Measurements from ENCODE around the gene ZBTB16. TPM values are rescaled to one million over a fixed set of nuclear protein-coding genes. Genes with fewer than 3 reads are reported as not detected.
A peak's percentile ranks its signal among the peaks of the same experiment; 100 is the strongest.

ZBTB16 gene
- total and polyA plus RNA-seq, 10 donors: 1.5 to 85.6 (median 42.1) TPM

DNA sequence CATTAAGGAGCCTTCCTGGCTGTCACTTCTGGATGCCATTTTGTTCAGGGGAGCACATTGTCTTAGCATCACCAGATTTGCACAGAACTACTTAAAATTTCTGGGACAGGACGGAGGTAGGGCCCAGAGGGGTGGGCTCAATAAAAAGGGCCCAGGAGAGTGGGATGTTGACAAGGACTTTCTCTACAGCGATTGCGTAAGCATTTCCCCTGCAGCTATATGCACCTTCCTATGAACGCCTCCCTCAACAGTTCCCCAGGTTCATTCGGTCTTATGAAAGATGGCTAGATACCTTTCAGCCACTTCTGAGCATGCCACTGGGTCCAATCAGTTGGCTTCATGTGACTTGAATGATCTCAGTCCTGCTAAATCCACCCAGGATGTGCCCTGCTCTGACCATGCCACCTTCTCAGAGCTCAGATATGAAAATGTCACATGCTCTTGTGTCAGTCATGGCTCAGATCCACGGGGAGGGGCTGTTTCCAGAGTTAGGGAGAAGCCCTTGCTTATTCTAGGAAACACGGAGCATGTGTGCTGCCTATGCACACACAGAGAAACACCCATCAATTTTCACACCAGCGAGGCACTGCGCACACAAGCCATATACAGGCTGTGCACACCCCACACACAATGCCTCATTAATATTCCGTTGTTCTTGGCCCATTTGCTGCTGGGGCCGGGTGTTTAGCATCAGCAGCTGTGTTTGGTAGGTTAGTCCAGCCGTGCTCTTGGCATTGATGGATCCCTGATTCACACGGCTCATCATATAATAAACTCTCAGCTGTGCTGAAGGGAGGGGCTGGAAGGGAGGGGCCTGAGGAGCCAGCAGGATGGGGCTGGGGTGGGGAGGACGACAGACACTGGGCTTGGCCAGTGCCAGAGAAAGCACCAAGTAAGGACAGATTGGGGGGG, 184.2 kb downstream of the ZBTB16 start:
- no peaks in the 10 kb centered on the region for H3K4me1 ChIP-seq
- no peak overlapping the region for H3K27ac ChIP-seq
- intact Hi-C loops (cut with DNase I; ENCODE audit: low total_unique reads): no loop called here

DNA sequence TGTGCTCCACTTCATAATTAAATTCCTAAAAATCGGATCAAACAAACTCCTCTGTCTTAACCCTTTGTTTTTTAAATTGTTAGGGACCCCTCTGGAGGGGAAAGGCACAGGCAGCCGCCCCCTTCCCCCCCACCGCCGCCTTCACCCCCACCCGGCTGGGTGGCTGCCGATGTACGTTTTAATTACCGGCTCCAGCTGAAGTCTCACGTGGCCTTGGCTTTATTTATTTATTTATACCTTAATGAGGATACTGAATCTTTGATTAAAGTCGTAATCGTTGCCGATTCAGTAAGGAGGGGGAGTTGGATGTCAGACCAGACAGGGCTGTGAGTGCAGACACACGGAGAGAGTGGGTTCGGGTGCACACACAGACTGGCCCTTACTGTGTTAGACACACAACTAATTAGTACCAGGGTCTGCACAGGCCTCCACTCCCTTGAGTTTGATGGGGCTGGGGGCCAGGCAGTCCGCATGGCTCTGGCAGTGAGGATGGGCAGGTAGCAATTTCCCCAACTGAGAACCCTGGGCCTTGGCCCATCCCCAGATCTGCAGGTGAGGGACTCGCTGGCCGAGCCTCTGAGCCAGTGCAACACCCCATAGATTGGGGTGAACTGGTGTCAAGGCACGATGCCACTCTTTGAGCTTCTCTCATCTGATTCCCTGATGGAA, 185.3 kb downstream of the ZBTB16 start:
- intact Hi-C loops (cut with DNase I; ENCODE audit: low total_unique reads): no loop called here
- H3K27ac ChIP-seq: no peak overlapping the region
- peaks cover 0 to 95% (median 14%) of the 10 kb centered on the region in 6 donors for H3K36me3 ChIP-seq
- peak; percentile 64 for DNase-seq
- H3K9me3 ChIP-seq: no peaks in the 10 kb centered on the region
- no peak overlapping the region for H3K4me3 ChIP-seq
- WGBS, 5 donors: 86 to 94% (median 93%) methylated on average over 15 to 18 of the region's 18 CpGs
- TF ChIP-seq, protein P1, sequence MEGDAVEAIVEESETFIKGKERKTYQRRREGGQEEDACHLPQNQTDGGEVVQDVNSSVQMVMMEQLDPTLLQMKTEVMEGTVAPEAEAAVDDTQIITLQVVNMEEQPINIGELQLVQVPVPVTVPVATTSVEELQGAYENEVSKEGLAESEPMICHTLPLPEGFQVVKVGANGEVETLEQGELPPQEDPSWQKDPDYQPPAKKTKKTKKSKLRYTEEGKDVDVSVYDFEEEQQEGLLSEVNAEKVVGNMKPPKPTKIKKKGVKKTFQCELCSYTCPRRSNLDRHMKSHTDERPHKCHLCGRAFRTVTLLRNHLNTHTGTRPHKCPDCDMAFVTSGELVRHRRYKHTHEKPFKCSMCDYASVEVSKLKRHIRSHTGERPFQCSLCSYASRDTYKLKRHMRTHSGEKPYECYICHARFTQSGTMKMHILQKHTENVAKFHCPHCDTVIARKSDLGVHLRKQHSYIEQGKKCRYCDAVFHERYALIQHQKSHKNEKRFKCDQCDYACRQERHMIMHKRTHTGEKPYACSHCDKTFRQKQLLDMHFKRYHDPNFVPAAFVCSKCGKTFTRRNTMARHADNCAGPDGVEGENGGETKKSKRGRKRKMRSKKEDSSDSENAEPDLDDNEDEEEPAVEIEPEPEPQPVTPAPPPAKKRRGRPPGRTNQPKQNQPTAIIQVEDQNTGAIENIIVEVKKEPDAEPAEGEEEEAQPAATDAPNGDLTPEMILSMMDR (IDR thresholded peaks at IDR 0.05 in 8 of 11, conservative IDR thresholded peaks at IDR 0.05 in 3 of 11): no peak
- TF ChIP-seq POLR2A (IDR thresholded peaks at IDR 0.05): no peak
- TF ChIP-seq POLR2AphosphoS5 (IDR thresholded peaks at IDR 0.05): peak in 1 of 3 donors; percentile 11
- H3K4me1 ChIP-seq: no peaks in the 10 kb centered on the region
- no peaks in the 10 kb centered on the region for H3K27me3 ChIP-seq (replicated peaks in 1 of 7)

More for the DNA sequence above, 184.2 kb downstream of the ZBTB16 start:
- DNase-seq: no peak
- Histone ChIP-seq H3K36me3 (peaks cover 0 to 87% (median 14%) of the 10 kb centered on the region in 6 donors), H3K9me3 (no peaks in the 10 kb centered on the region), H3K27me3 (replicated peaks in 1 of 7) (no peaks in the 10 kb centered on the region), H3K4me3 (no peak overlapping the region)
- peak in 1 of 3 donors; percentile 19 for TF ChIP-seq POLR2AphosphoS5 (IDR thresholded peaks at IDR 0.05)
- TF ChIP-seq POLR2A (IDR thresholded peaks at IDR 0.05): no peak
- 70 to 86% (median 81%) methylated on average over 14 of the region's 14 CpGs for WGBS, 5 donors

DNA sequence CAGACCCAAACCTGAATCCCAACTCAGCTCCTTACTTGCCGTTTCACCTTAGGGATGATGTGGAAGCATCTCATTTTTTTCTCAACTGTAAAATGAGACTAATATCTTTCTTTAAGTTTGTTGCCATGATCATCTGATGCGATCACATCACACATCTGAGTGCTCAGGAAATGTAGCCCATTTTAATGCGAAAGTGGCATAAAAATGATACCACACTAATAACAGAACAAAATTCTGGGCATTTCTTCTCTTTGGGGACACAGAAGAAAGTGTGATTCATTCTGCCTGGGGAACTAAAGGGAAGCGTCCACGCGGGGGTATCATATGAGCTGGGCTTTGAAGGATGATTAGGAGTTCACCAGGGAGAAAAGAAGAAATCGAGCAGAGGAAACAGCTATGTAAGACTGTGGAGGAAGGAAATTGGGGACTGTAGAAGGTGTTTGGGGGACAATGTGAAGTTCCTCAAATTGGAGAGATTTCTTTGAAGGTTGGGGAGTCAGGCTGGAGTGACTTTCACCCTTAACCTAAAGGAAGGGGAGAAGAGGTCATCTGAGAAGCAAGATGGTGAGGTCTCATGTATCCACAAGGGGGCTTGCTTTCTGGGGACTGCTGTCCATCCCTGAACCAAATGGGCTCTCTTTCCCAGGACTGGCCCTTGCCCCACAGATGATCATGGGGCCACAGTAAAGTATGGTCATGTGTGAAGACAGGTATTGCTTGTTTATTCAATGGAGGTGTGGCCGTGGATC, 187.0 kb downstream of the ZBTB16 start:
- no peaks in the 10 kb centered on the region for H3K9me3 ChIP-seq
- no peak for DNase-seq
- no peaks in the 10 kb centered on the region for H3K4me1 ChIP-seq
- 86 to 94% (median 89%) methylated on average over 8 of the region's 8 CpGs for WGBS, 5 donors
- intact Hi-C loops (cut with DNase I; ENCODE audit: low total_unique reads): no loop called here
- peaks cover 0 to 96% (median 26%) of the 10 kb centered on the region in 6 donors for H3K36me3 ChIP-seq
- no peak overlapping the region for H3K4me3 ChIP-seq
- no peak overlapping the region for H3K27ac ChIP-seq
- TF ChIP-seq POLR2AphosphoS5 (IDR thresholded peaks at IDR 0.05): no peak
- no peaks in the 10 kb centered on the region for H3K27me3 ChIP-seq (replicated peaks in 1 of 7)

DNA sequence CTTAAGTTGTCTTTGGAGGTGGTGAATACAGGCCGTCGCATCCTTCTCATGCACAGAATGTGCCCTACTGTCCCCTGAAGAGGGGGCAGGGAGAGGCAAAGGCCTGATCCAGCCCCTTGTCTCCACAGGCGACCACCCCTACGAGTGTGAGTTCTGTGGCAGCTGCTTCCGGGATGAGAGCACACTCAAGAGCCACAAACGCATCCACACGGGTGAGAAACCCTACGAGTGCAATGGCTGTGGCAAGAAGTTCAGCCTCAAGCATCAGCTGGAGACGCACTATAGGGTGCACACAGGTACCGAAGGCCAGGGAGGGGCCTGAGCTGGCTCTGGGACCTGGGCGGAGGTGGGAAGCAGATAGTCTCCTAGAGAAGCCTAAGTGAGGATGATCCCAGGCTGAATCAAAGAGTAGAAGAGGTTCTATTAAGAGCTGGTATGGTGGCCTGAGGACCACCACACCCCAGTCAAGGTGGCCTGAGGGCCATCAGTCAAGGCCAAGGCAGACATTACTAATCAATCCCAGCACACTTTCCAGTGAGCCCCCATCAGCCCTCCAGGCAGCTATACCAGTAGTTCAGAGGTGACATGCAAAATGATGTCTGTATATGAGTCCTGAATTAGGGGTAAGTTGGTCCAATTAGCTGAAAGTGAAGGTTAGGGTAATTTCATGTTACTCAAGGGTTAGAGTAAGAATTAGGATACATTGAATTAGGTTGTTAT, 187.7 kb downstream of the ZBTB16 start:
- H3K9me3 ChIP-seq: no peaks in the 10 kb centered on the region
- no peak for DNase-seq
- TF ChIP-seq POLR2AphosphoS5 (IDR thresholded peaks at IDR 0.05) (peak; percentile 24 to 44 (median 37)), POLR2A (IDR thresholded peaks at IDR 0.05) (no peak)
- H3K4me1 ChIP-seq: no peaks in the 10 kb centered on the region
- H3K36me3 ChIP-seq: peaks cover 0 to 96% (median 26%) of the 10 kb centered on the region in 6 donors
- no peak overlapping the region for H3K27ac ChIP-seq
- WGBS, 5 donors: 82 to 95% (median 93%) methylated on average over 11 of the region's 11 CpGs
- intact Hi-C loops (cut with DNase I; ENCODE audit: low total_unique reads): no loop called here
- no peaks in the 10 kb centered on the region for H3K27me3 ChIP-seq (replicated peaks in 1 of 7)
- no peak overlapping the region for H3K4me3 ChIP-seq

DNA sequence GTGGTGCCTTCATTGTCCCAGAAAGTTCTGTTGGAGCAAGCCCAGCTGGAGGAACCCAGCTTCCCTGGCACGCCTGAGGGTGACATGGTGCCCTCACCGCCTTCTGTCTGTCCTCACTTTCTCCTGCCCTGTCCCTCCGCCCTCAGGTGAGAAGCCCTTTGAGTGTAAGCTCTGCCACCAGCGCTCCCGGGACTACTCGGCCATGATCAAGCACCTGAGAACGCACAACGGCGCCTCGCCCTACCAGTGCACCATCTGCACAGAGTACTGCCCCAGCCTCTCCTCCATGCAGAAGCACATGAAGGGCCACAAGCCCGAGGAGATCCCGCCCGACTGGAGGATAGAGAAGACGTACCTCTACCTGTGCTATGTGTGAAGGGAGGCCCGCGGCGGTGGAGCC, 190.7 kb downstream of the ZBTB16 start:
- WGBS, 5 donors: 86 to 96% (median 89%) methylated on average over 17 of the region's 17 CpGs
- TF ChIP-seq POLR2A (IDR thresholded peaks at IDR 0.05) (no peak), POLR2AphosphoS5 (IDR thresholded peaks at IDR 0.05) (peak; percentile 13 to 57 (median 27))
- no peaks in the 10 kb centered on the region for H3K4me1 ChIP-seq
- intact Hi-C loops (cut with DNase I; ENCODE audit: low total_unique reads): loop anchor here (10.0 kb wide), 1 partner anchor 55 kb away; no protein-coding TSS in a partner anchor
- H3K36me3 ChIP-seq: peaks cover 0 to 92% (median 23%) of the 10 kb centered on the region in 6 donors
- no peaks in the 10 kb centered on the region for H3K27me3 ChIP-seq (replicated peaks in 1 of 7)
- DNase-seq: no peak
- H3K9me3 ChIP-seq: no peaks in the 10 kb centered on the region
- no peak overlapping the region for H3K27ac ChIP-seq
- H3K4me3 ChIP-seq: no peak overlapping the region

All from spleen (tissue), 11 donors.